Measurements from ENCODE around the gene SLC25A1. TPM values are rescaled to one million over a fixed set of nuclear protein-coding genes. Genes with fewer than 3 reads are reported as not detected.

Gene SLC25A1
- total and polyA plus RNA-seq, 10 of the 15 experiments (the other 5 are each of a cell fraction or from before 2014, with no cell fraction given): 2.3 to 79.0 (median 30.3) TPM

DNA sequence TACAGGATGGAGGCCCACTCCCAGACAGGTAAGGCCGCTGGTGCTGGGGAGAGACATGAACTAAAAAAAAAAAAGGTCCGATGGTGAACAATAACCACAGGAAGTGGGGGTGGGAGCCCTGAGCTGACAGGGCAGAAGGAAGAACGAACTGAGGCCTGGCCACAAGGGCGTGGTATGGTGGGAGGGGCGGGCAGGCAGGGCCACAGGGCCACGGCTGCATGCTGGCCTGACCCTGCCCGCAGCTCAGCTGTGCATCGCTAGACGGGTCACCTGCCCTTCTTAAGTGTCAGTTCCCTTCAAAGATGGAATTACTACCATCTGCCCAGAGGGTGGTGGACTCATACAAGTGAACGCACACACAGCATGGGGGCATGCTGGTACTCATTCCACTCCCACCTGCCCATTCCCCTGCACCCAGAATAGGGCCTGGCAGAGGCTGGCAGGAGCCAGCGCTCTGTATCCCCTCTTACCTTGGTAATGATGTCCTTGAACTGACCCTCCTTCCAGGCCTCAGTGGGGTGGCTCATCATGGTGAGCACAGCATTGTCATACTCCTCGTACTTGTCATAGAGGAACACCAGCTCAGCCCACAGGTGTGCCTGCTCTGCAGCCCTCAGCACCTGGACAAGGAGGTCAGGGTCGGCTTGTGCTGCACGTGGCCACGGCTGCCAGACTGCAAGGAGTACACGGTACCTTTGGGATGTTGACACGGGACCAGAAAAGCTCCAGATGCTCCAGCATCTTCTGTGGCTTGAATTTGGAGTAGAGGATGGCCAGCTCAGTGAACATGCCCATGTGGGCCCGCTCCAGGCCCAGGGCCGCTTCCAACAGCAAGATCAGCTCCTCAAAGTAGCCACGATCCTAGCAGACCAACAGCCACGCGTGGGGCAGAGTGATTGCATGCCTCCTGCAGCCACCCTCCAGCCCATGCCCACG lies 17.5 kb upstream of the SLC25A1 start:
- intact Hi-C loops (cut with micrococcal nuclease; ENCODE audit: unreplicated experiment) (no loop called here), in situ Hi-C loops (cut with MboI) (no loop called here)
- no peaks in the 10 kb centered on the region for H4K20me1 ChIP-seq (ENCODE audit: control insufficient read depth, insufficient read depth)
- H3K27me3 ChIP-seq (replicated peaks in 1 of 2; ENCODE audit: control insufficient read depth in 2 of 2, insufficient read depth in 2 of 2, low read length in 1 of 2): peaks cover 0 to 7% of the 10 kb centered on the region in 2 experiments; a peak in 2 of 4 replicates
- no peak for FAIRE-seq
- ChIA-PET RAD21 (ENCODE audit: unreplicated experiment) (interaction anchor here (1.4 kb wide), 1 partner anchor 14 kb away, joined by 3 read pairs; no protein-coding TSS in a partner anchor), SMC1A (ENCODE audit: uncharacterized antibody, unreplicated experiment) (no interaction called here), POLR2A (no interaction called here), CTCF (no interaction called here)
- 45% methylated on average over 23 of the region's 23 CpGs for WGBS (ENCODE audit: insufficient coverage, insufficient replicate concordance, low lambda C conversion rate, missing lambda C conversion rate)
- no peak overlapping the region for H3K4me3 ChIP-seq
- TF ChIP-seq RUNX3 (IDR thresholded peaks at IDR 0.05; ENCODE audit: low read length): 0 out of 2 replicates have a peak, but pooled peaks have one; percentile 24
- TF ChIP-seq SMAD5 (IDR thresholded peaks at IDR 0.05; ENCODE audit: low read depth): no peak
- TF ChIP-seq ZNF384 (IDR thresholded peaks at IDR 0.05; ENCODE audit: borderline replicate concordance, low read depth, low read length): peak; percentile 29; the same call in 1 of the 2 replicates
- DNase-seq (ENCODE audit: low read depth, low spot score): no peak
- no peaks in the 10 kb centered on the region for H3K9me3 ChIP-seq (replicated peaks; ENCODE audit: control insufficient read depth, insufficient read depth, low read length)
- no peak overlapping the region for H3K4me2 ChIP-seq (ENCODE audit: control insufficient read depth, insufficient read depth)
- ATAC-seq: peak; percentile 53
- BruUV-seq (replicated peaks): no TSS peak
- H3K79me2 ChIP-seq (ENCODE audit: control insufficient read depth, insufficient read depth, low read length): no peaks in the 10 kb centered on the region
- H3K4me1 ChIP-seq (ENCODE audit: control insufficient read depth, insufficient read depth, low read length): no peaks in the 10 kb centered on the region; the same call in 1 of the 2 replicates
- H2AFZ ChIP-seq (ENCODE audit: control insufficient read depth, low read depth, low read length): no peak overlapping the region
- H3K27ac ChIP-seq (ENCODE audit: control insufficient read depth, insufficient read depth): no peak overlapping the region
- H3K9ac ChIP-seq (ENCODE audit: control insufficient read depth, insufficient read depth, low read length): no peak overlapping the region
- H3K36me3 ChIP-seq (ENCODE audit: control insufficient read depth in 2 of 2, insufficient read depth in 2 of 2, low read length in 1 of 2): no peaks in the 10 kb centered on the region

DNA sequence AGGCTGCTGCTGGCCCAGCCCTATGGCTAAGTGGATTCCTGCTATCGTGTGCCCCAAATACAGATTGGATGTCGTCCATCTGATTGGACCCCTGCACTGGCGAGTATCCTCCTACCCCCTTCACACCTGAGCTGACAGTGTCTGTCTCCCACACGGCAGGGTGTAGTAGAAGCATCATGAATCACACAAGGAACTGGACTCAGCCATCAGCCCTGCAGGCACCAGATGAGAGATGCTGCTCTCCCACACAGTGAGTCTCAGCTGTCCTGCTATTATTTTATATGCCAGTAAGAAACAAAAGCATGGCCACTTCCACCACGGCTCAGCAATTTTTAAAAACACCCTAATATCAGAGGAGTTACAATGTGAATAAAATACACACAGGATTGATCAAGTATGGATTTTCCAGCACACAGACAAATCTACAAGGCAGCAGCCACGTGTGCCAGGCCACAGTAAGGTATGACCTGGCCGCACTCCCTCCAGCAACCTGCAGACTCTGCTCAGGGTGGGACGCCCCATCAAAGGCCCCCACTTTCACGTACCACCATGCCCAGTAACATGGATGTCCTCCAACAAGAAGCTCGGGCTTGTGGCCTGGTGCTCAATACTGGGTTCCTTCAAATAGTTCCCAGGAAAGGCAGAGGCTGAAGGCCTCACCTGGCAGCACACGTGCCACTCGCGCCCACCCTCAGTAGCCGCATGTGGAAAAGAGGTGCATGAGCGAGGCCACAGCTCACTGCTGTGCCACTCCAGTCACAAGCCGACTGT lies 16.4 kb upstream of the SLC25A1 start:
- Histone ChIP-seq H3K27ac (ENCODE audit: control insufficient read depth, insufficient read depth) (no peak overlapping the region), H3K4me2 (ENCODE audit: control insufficient read depth, insufficient read depth) (no peak overlapping the region), H3K9ac (ENCODE audit: control insufficient read depth, insufficient read depth, low read length) (no peak overlapping the region), H3K36me3 (ENCODE audit: control insufficient read depth in 2 of 2, insufficient read depth in 2 of 2, low read length in 1 of 2) (no peaks in the 10 kb centered on the region), H3K79me2 (ENCODE audit: control insufficient read depth, insufficient read depth, low read length) (no peaks in the 10 kb centered on the region), H3K4me1 (ENCODE audit: control insufficient read depth, insufficient read depth, low read length) (no peaks in the 10 kb centered on the region; the same call in 1 of the 2 replicates), H2AFZ (ENCODE audit: control insufficient read depth, low read depth, low read length) (no peak overlapping the region), H3K9me3 (replicated peaks; ENCODE audit: control insufficient read depth, insufficient read depth, low read length) (no peaks in the 10 kb centered on the region), H3K27me3 (replicated peaks in 1 of 2; ENCODE audit: control insufficient read depth in 2 of 2, insufficient read depth in 2 of 2, low read length in 1 of 2) (peaks cover 0 to 7% of the 10 kb centered on the region in 2 experiments; a peak in 2 of 4 replicates), H4K20me1 (ENCODE audit: control insufficient read depth, insufficient read depth) (no peaks in the 10 kb centered on the region), H3K4me3 (no peak overlapping the region)
- ChIA-PET RAD21 (ENCODE audit: unreplicated experiment) (interaction anchor here (1.4 kb wide), 1 partner anchor 12 kb away, joined by 3 read pairs; no protein-coding TSS in a partner anchor), CTCF (interaction anchor here (1.1 kb wide), 1 partner anchor 15 kb away, joined by 3 read pairs; no protein-coding TSS in a partner anchor), POLR2A (interaction anchor here (0.6 kb wide), 1 partner anchor 421 kb away, joined by 5 read pairs; no protein-coding TSS in a partner anchor), SMC1A (ENCODE audit: uncharacterized antibody, unreplicated experiment) (no interaction called here)
- DNase-seq (ENCODE audit: low read depth, low spot score) (no peak), FAIRE-seq (no peak), ATAC-seq (no peak)
- no TSS peak for BruUV-seq (replicated peaks)
- WGBS (ENCODE audit: insufficient coverage, insufficient replicate concordance, low lambda C conversion rate, missing lambda C conversion rate): 73% methylated on average over 16 of the region's 16 CpGs
- in situ Hi-C loops (cut with MboI): no loop called here
- intact Hi-C loops (cut with micrococcal nuclease; ENCODE audit: unreplicated experiment): no loop called here
- TF ChIP-seq ZZZ3 (IDR thresholded peaks at IDR 0.05; ENCODE audit: control insufficient read depth, insufficient read length, low read depth) (no peak), TAF1 (IDR thresholded peaks at IDR 0.05; ENCODE audit: borderline replicate concordance, low read depth, low read length) (no peak), NFXL1 (IDR thresholded peaks at IDR 0.05; ENCODE audit: borderline replicate concordance) (no peak), YBX1 (IDR thresholded peaks at IDR 0.05) (no peak), CREM (IDR thresholded peaks at IDR 0.05; ENCODE audit: low read depth) (no peak), ZSCAN29 (IDR thresholded peaks at IDR 0.05) (no peak)
- TF ChIP-seq, protein P1, sequence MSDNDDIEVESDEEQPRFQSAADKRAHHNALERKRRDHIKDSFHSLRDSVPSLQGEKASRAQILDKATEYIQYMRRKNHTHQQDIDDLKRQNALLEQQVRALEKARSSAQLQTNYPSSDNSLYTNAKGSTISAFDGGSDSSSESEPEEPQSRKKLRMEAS (IDR thresholded peaks at IDR 0.05; ENCODE audit: low read depth, low read length): no peak
- TF ChIP-seq, protein P2, sequence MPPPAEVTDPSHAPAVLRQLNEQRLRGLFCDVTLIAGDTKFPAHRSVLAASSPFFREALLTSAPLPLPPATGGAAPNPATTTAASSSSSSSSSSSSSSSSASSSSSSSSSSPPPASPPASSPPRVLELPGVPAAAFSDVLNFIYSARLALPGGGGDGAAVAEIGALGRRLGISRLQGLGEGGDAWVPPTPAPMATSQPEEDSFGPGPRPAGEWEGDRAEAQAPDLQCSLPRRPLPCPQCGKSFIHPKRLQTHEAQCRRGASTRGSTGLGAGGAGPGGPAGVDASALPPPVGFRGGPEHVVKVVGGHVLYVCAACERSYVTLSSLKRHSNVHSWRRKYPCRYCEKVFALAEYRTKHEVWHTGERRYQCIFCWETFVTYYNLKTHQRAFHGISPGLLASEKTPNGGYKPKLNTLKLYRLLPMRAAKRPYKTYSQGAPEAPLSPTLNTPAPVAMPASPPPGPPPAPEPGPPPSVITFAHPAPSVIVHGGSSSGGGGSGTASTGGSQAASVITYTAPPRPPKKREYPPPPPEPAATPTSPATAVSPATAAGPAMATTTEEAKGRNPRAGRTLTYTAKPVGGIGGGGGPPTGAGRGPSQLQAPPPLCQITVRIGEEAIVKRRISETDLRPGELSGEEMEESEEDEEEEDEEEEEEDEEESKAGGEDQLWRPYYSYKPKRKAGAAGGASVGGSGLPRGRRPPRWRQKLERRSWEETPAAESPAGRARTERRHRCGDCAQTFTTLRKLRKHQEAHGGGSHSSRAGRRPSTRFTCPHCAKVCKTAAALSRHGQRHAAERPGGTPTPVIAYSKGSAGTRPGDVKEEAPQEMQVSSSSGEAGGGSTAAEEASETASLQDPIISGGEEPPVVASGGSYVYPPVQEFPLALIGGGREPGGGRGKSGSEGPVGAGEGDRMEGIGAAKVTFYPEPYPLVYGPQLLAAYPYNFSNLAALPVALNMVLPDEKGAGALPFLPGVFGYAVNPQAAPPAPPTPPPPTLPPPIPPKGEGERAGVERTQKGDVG (CRISPR knock-in tag; IDR thresholded peaks at IDR 0.05): no peak

Measured in GM12878 (cell line).